ENCODE measurements around the gene SEMA3A. TPM values are rescaled to one million over a fixed set of nuclear protein-coding genes. Genes with fewer than 3 reads are reported as not detected.

SEMA3A gene
- total RNA-seq, 1 experiment from 2014 or later = 89.1 TPM

GRCh38 chr7:84142726-84143125 is 51.9 kb downstream of the SEMA3A start:
- no peaks in the 10 kb centered on the region for H3K9me3 ChIP-seq
- no peaks in the 10 kb centered on the region for H3K27me3 ChIP-seq
- H3K4me3 ChIP-seq = no peak overlapping the region
- peaks cover 4% of the 10 kb centered on the region for H3K36me3 ChIP-seq
- DNase-seq = no peak

- H3K36me3 ChIP-seq = peaks cover 4% of the 10 kb centered on the region
- no peak for DNase-seq
- H3K27me3 ChIP-seq = no peaks in the 10 kb centered on the region
- no peaks in the 10 kb centered on the region for H3K9me3 ChIP-seq
- H3K4me3 ChIP-seq = no peak overlapping the region
These were observed 54.4 kb downstream of the SEMA3A start for GRCh38 chr7:84139986-84140729.

GRCh38 chr7:84138411-84138810 is 56.2 kb downstream of the SEMA3A start:
- Histone ChIP-seq H3K36me3 (peaks cover 10% of the 10 kb centered on the region), H3K4me3 (no peak overlapping the region), H3K9me3 (no peaks in the 10 kb centered on the region), H3K27me3 (no peaks in the 10 kb centered on the region)
- DNase-seq = no peak

GRCh38 chr7:84137812-84138211 is 56.8 kb downstream of the SEMA3A start:
- Histone ChIP-seq H3K27me3 (no peaks in the 10 kb centered on the region), H3K4me3 (no peak overlapping the region), H3K9me3 (no peaks in the 10 kb centered on the region), H3K36me3 (peaks cover 10% of the 10 kb centered on the region)
- no peak for DNase-seq

GRCh38 chr7:84136809-84137208 is 57.8 kb downstream of the SEMA3A start:
- DNase-seq = no peak
- peaks cover 7% of the 10 kb centered on the region for H3K36me3 ChIP-seq
- no peaks in the 10 kb centered on the region for H3K9me3 ChIP-seq
- H3K4me3 ChIP-seq = no peak overlapping the region
- no peaks in the 10 kb centered on the region for H3K27me3 ChIP-seq

GRCh38 chr7:84136336-84136735 is 58.3 kb downstream of the SEMA3A start:
- DNase-seq = no peak
- peaks cover 5% of the 10 kb centered on the region for H3K36me3 ChIP-seq
- no peaks in the 10 kb centered on the region for H3K9me3 ChIP-seq
- H3K4me3 ChIP-seq = no peak overlapping the region
- H3K27me3 ChIP-seq = no peaks in the 10 kb centered on the region

- Histone ChIP-seq H3K9me3 (no peaks in the 10 kb centered on the region), H3K36me3 (peaks cover 5% of the 10 kb centered on the region), H3K4me3 (no peak overlapping the region), H3K27me3 (no peaks in the 10 kb centered on the region)
- no peak for DNase-seq
These were observed 60.4 kb downstream of the SEMA3A start for GRCh38 chr7:84134169-84134568.

GRCh38 chr7:84125654-84126053 is 68.9 kb downstream of the SEMA3A start:
- H3K4me3 ChIP-seq = no peak overlapping the region
- no peaks in the 10 kb centered on the region for H3K9me3 ChIP-seq
- H3K27me3 ChIP-seq = no peaks in the 10 kb centered on the region
- DNase-seq = no peak
- 0 out of 2 replicates have a peak, but pooled peaks cover 5% of the 10 kb centered on the region for H3K36me3 ChIP-seq

- DNase-seq = no peak
- no peaks in the 10 kb centered on the region for H3K9me3 ChIP-seq
- H3K4me3 ChIP-seq = peak overlapping the region; percentile 14; the same call in 1 of the 2 replicates
- H3K27me3 ChIP-seq = no peaks in the 10 kb centered on the region
- 0 out of 2 replicates have a peak, but pooled peaks cover 5% of the 10 kb centered on the region for H3K36me3 ChIP-seq
These were observed 70.5 kb downstream of the SEMA3A start for GRCh38 chr7:84123965-84124547.

GRCh38 chr7:84122582-84123360 is 71.8 kb downstream of the SEMA3A start:
- no peak for DNase-seq
- no peak overlapping the region for H3K4me3 ChIP-seq
- no peaks in the 10 kb centered on the region for H3K9me3 ChIP-seq
- 0 out of 2 replicates have a peak, but pooled peaks cover 3% of the 10 kb centered on the region for H3K36me3 ChIP-seq
- no peaks in the 10 kb centered on the region for H3K27me3 ChIP-seq

GRCh38 chr7:84117304-84117703 is 77.3 kb downstream of the SEMA3A start:
- 0 out of 2 replicates have a peak, but pooled peaks cover 2% of the 10 kb centered on the region for H3K36me3 ChIP-seq
- no peaks in the 10 kb centered on the region for H3K9me3 ChIP-seq
- H3K27me3 ChIP-seq = no peaks in the 10 kb centered on the region
- no peak for DNase-seq
- no peak overlapping the region for H3K4me3 ChIP-seq

- Histone ChIP-seq H3K36me3 (peaks cover 2% of the 10 kb centered on the region; the same call in 1 of the 2 replicates), H3K27me3 (no peaks in the 10 kb centered on the region), H3K9me3 (no peaks in the 10 kb centered on the region), H3K4me3 (no peak overlapping the region)
- DNase-seq = no peak
These were observed 80.4 kb downstream of the SEMA3A start for GRCh38 chr7:84113906-84114850.

- DNase-seq = no peak
- Histone ChIP-seq H3K36me3 (peaks cover 2% of the 10 kb centered on the region; the same call in 1 of the 2 replicates), H3K4me3 (no peak overlapping the region), H3K9me3 (no peaks in the 10 kb centered on the region), H3K27me3 (no peaks in the 10 kb centered on the region)
These were observed 81.3 kb downstream of the SEMA3A start for GRCh38 chr7:84113286-84113685.

- peaks cover 2% of the 10 kb centered on the region; the same call in 1 of the 2 replicates for H3K36me3 ChIP-seq
- H3K9me3 ChIP-seq = no peaks in the 10 kb centered on the region
- no peak overlapping the region for H3K4me3 ChIP-seq
- peak; percentile 7 for DNase-seq
- H3K27me3 ChIP-seq = no peaks in the 10 kb centered on the region
These were observed 81.8 kb downstream of the SEMA3A start for GRCh38 chr7:84112771-84113170.

GRCh38 chr7:84111842-84112241 is 82.7 kb downstream of the SEMA3A start:
- no peaks in the 10 kb centered on the region for H3K27me3 ChIP-seq
- H3K36me3 ChIP-seq = peaks cover 2% of the 10 kb centered on the region; the same call in 1 of the 2 replicates
- no peak for DNase-seq
- H3K4me3 ChIP-seq = no peak overlapping the region
- H3K9me3 ChIP-seq = no peaks in the 10 kb centered on the region

- Histone ChIP-seq H3K36me3 (peaks cover 5% of the 10 kb centered on the region), H3K9me3 (no peaks in the 10 kb centered on the region), H3K27me3 (no peaks in the 10 kb centered on the region), H3K4me3 (no peak overlapping the region)
- DNase-seq = no peak
These were observed 84.2 kb downstream of the SEMA3A start for GRCh38 chr7:84110400-84110799.
